IMR-90 (cell line): ENCODE data around the gene PTPRF. TPM values are rescaled to one million over a fixed set of nuclear protein-coding genes. Genes with fewer than 3 reads are reported as not detected.

Experiments
- ATAC-seq: fragments of 200-7000 bp; cut with Tn5 transposase; 2 replicates; pipeline ENCODE4 v1.9.1; 2020; ENCODE audit warnings: low read depth, mild to moderate bottlenecking, moderate library complexity
- BruUV-seq: library from RNA; stranded (reverse); fragments of 400-500 nt; replicated peaks from 2 replicates; lab custom pipeline; 2021; lab: Mats Ljungman, UMichigan
- CTCF ChIA-PET: fragments of 300-600 bp; formaldehyde crosslinking; extraction: SDS; loops from one replicate; lab custom pipeline; 2021; ENCODE audit warnings: antibody characterized with exemption; lab: Yijun Ruan, JAX
- POLR2A ChIA-PET: fragments of 300-600 bp; sonication (Branson Sonifier 250); formaldehyde crosslinking; loops from one replicate; lab custom pipeline; 2022; ENCODE audit warnings: antibody characterized with exemption; ENCODE audit not compliant: unreplicated experiment; lab: Charles Lee
- DNase-seq: peaks from one replicate; pipeline ENCODE4 v3.0.0; 2013
- H2AFZ ChIP-seq: replicated peaks from 2 replicates; pipeline ENCODE3; 2013; ENCODE audit warnings: low read length, mild to moderate bottlenecking; ENCODE audit not compliant: poor library complexity
- H2AK5ac ChIP-seq: 2 replicates; pipeline ENCODE4 v1.6.1; 2013; ENCODE audit warnings: low read depth, low read length, inconsistent platforms
- H2AK9ac ChIP-seq: replicated peaks from 2 replicates; pipeline ENCODE3; 2013; ENCODE audit warnings: mild to moderate bottlenecking, low read depth, low read length, moderate library complexity; ENCODE audit not compliant: poor library complexity
- H2BK120ac ChIP-seq: 2 replicates; pipeline ENCODE4 v1.6.1; 2013; ENCODE audit warnings: low read depth, low read length, inconsistent platforms
- H2BK15ac ChIP-seq: 3 replicates; pipeline ENCODE4 v1.6.1; 2013; ENCODE audit warnings: low read depth, low read length, inconsistent platforms
- H2BK20ac ChIP-seq: 2 replicates; pipeline ENCODE4 v1.6.1; 2013; ENCODE audit warnings: low read depth, mild to moderate bottlenecking, inconsistent platforms, low read length, moderate library complexity
- H2BK5ac ChIP-seq: 2 replicates; pipeline ENCODE4 v1.6.1; 2013; ENCODE audit warnings: mild to moderate bottlenecking, low read depth, low read length, inconsistent platforms; ENCODE audit not compliant: poor library complexity, severe bottlenecking
- H3K14ac ChIP-seq: replicated peaks from 2 replicates; pipeline ENCODE4 v1.6.1; 2013; ENCODE audit warnings: low read depth, low read length, inconsistent platforms
- H3K18ac ChIP-seq: 2 replicates; pipeline ENCODE4 v1.6.1; 2013; ENCODE audit warnings: low read depth, low read length, control low read depth
- H3K23ac ChIP-seq: 2 replicates; pipeline ENCODE4 v1.6.1; 2013; ENCODE audit warnings: low read depth, low read length, inconsistent platforms
- H3K27ac ChIP-seq: 2 replicates; pipeline ENCODE4 v1.5.1; 2013; ENCODE audit warnings: mild to moderate bottlenecking, control low read depth, low read length; ENCODE audit not compliant: insufficient read depth
- H3K27me3 ChIP-seq: 2 replicates; pipeline ENCODE4 v1.6.1; 2013; ENCODE audit warnings: low read length; ENCODE audit not compliant: control insufficient read depth, insufficient read depth
- H3K36me3 ChIP-seq: 2 replicates; pipeline ENCODE4 v1.6.1; 2013; ENCODE audit warnings: low read length, mixed read lengths; ENCODE audit not compliant: control insufficient read depth, insufficient read depth
- H3K4ac ChIP-seq: 2 replicates; pipeline ENCODE4 v1.6.1; 2013; ENCODE audit warnings: low read depth, low read length, inconsistent platforms
- H3K4me1 ChIP-seq: 2 replicates; pipeline ENCODE4 v1.6.1; 2013; ENCODE audit warnings: low read length, mixed read lengths; ENCODE audit not compliant: control insufficient read depth, insufficient read depth
- H3K4me2 ChIP-seq: 2 replicates; pipeline ENCODE4 v1.6.1; 2013; ENCODE audit warnings: low read depth, mild to moderate bottlenecking, control low read depth, low read length, moderate library complexity
- H3K4me3 ChIP-seq: 2 replicates; pipeline ENCODE4 v1.5.1; 2013; ENCODE audit warnings: low read depth, mild to moderate bottlenecking, control low read depth, low read length, moderate library complexity; ENCODE audit not compliant: insufficient read depth
- H3K56ac ChIP-seq: 2 replicates; pipeline ENCODE4 v1.6.1; 2013; ENCODE audit warnings: low read length, inconsistent platforms; ENCODE audit not compliant: insufficient read depth; ENCODE audit errors: extremely low read depth
- H3K79me1 ChIP-seq, 2 experiments: 2 replicates each; pipeline ENCODE4 v1.6.1; 2013; ENCODE audit warnings: low read length in 2 of 2, inconsistent platforms in 1 of 2, low read depth in 1 of 2
- H3K9ac ChIP-seq: 2 replicates; pipeline ENCODE4 v1.6.1; 2013; ENCODE audit warnings: low read depth, low read length, control low read depth
- H3K9me1 ChIP-seq: 2 replicates; pipeline ENCODE4 v1.6.1; 2013; ENCODE audit warnings: low read length, inconsistent platforms; ENCODE audit not compliant: insufficient read depth
- H3K9me3 ChIP-seq: 2 replicates; pipeline ENCODE4 v1.6.1; 2013; ENCODE audit warnings: low read length; ENCODE audit not compliant: control insufficient read depth, insufficient read depth
- H4K20me1 ChIP-seq: 2 replicates; pipeline ENCODE4 v1.6.1; 2013; ENCODE audit warnings: low read length, inconsistent platforms; ENCODE audit not compliant: insufficient read depth
- H4K5ac ChIP-seq: 2 replicates; pipeline ENCODE4 v1.6.1; 2013; ENCODE audit warnings: mild to moderate bottlenecking, low read depth, low read length, control low read depth
- H4K8ac ChIP-seq, 2 experiments: 2 replicates each; pipeline ENCODE4 v1.6.1; 2013; ENCODE audit warnings: low read depth in 2 of 2, low read length in 2 of 2, control low read depth in 1 of 2, inconsistent platforms in 1 of 2
- H4K91ac ChIP-seq: 2 replicates; pipeline ENCODE4 v1.6.1; 2013; ENCODE audit warnings: low read depth, low read length, inconsistent platforms; ENCODE audit not compliant: insufficient read depth
- CTCF ChIP-seq: conservative IDR thresholded peaks from 2 replicates; pipeline ENCODE4 v1.5.1; 2012; ENCODE audit warnings: mild to moderate bottlenecking, low read depth, low read length, improper control_type of control experiment
- ELK1 ChIP-seq: fragments of 150-350 bp; IDR thresholded peaks from 2 replicates; pipeline ENCODE4 v1.6.1; 2016; ENCODE audit warnings: low read depth, mild to moderate bottlenecking, low read length, moderate library complexity, borderline replicate concordance
- FOS ChIP-seq: fragments of 150-350 bp; IDR thresholded peaks from 2 replicates; pipeline ENCODE4 v1.6.1; 2016; ENCODE audit warnings: low read depth, low read length
- MAFK ChIP-seq: IDR thresholded peaks from 2 replicates; pipeline ENCODE4 v1.6.1; 2012; ENCODE audit warnings: low read depth, low read length, improper control_type of control experiment
- MXI1 ChIP-seq: IDR thresholded peaks from 2 replicates; pipeline ENCODE4 v1.6.1; 2012; ENCODE audit warnings: low read depth, mild to moderate bottlenecking, low read length, moderate library complexity, borderline replicate concordance
- NFE2L2 ChIP-seq: fragments of 150-350 bp; IDR thresholded peaks from 2 replicates; pipeline ENCODE4 v1.6.1; 2016; ENCODE audit warnings: low read depth, mild to moderate bottlenecking, low read length
- POLR2A ChIP-seq: IDR thresholded peaks from 2 replicates; pipeline ENCODE4 v1.6.1; 2012; ENCODE audit warnings: mild to moderate bottlenecking, low read depth, low read length
- RAD21 ChIP-seq: IDR thresholded peaks from 2 replicates; pipeline ENCODE4 v1.6.1; 2012; ENCODE audit warnings: low read length, improper control_type of control experiment
- RCOR1 ChIP-seq: IDR thresholded peaks from 2 replicates; pipeline ENCODE4 v1.6.1; 2012; ENCODE audit warnings: mild to moderate bottlenecking, low read length, improper control_type of control experiment; ENCODE audit not compliant: insufficient replicate concordance
- RFX5 ChIP-seq: IDR thresholded peaks from 2 replicates; pipeline ENCODE4 v1.8.0; 2012; ENCODE audit warnings: low read depth, mild to moderate bottlenecking, low read length, moderate library complexity
- SMC3 ChIP-seq: fragments of 150-350 bp; IDR thresholded peaks from 2 replicates; pipeline ENCODE4 v1.6.1; 2016; ENCODE audit warnings: low read depth, mild to moderate bottlenecking, antibody characterized with exemption, low read length, moderate library complexity
- USF2 ChIP-seq: fragments of 150-350 bp; IDR thresholded peaks from 2 replicates; pipeline ENCODE4 v1.6.1; 2017; ENCODE audit warnings: mild to moderate bottlenecking, antibody characterized with exemption, low read length, low read depth
- WGBS, 2 experiments: methylation state at CpG; one replicate each; pipeline versions ENCODE4 v1.1.5 to v1.1.7; 2013; ENCODE audit warnings: missing lambda C conversion rate in 2 of 2; ENCODE audit not compliant: insufficient read length in 1 of 2; ENCODE audit errors: extremely low coverage in 2 of 2; 5-methylcytosine and 5-hydroxymethylcytosine counted together
- dilution Hi-C: fragments of 300-500 bp; cut with HindIII; formaldehyde crosslinking; loops from one replicate; pipeline ENCODE4 v1.14.3; 2018; ENCODE audit warnings: low sequenced_read_pairs; ENCODE audit not compliant: unreplicated experiment
- in situ Hi-C: fragments of 300-500 bp; cut with MboI; formaldehyde crosslinking; loops from 3 replicates; pipeline ENCODE4 v1.14.3; 2019; ENCODE audit warnings: low sequenced_read_pairs, inconsistent platforms, mixed read lengths
- intact Hi-C: fragments of 100-400 bp; cut with micrococcal nuclease; formaldehyde crosslinking; loops from 2 replicates; pipeline ENCODE4 v1.10.0; 2022
- polyA plus RNA-seq, 3 experiments: library from polyadenylated mRNA; depleted of rRNA; stranded (reverse); fragments of >200 nt; gene quantifications; 2 replicates each; pipeline ENCODE4 v1.2.3, GENCODE V29; 2012; ENCODE audit warnings: low replicate concordance in 1 of 3
- total RNA-seq: library from RNA; depleted of rRNA; stranded (reverse); fragments of >200 nt; gene quantifications from 2 replicates; pipeline ENCODE4 v1.2.3, GENCODE V29; 2012

Gene PTPRF
- total and polyA plus RNA-seq, 2 of the 4 experiments (the other 2 are of a cell fraction) = 25.8 to 92.3 TPM

GRCh38 chr1:43576521-43576920, 45.8 kb downstream of the PTPRF start:
- Histone ChIP-seq H4K5ac (no peak overlapping the region), H2BK20ac (no peak overlapping the region), H4K8ac (no peak overlapping the region), H4K91ac (no peak overlapping the region), H3K4ac (no peak overlapping the region), H3K36me3 (peaks cover 43% of the 10 kb centered on the region), H3K4me1 (no peaks in the 10 kb centered on the region), H2AK9ac (no peak overlapping the region), H3K4me3 (no peak overlapping the region), H3K56ac (no peak overlapping the region), H4K20me1 (peaks cover 3% of the 10 kb centered on the region), H3K23ac (no peak overlapping the region), H3K18ac (no peak overlapping the region), H2AK5ac (no peak overlapping the region), H3K79me1 (peaks cover 9 to 45% of the 10 kb centered on the region in 2 experiments), H3K9ac (no peak overlapping the region), H3K27me3 (no peaks in the 10 kb centered on the region), H3K9me1 (peaks cover 15% of the 10 kb centered on the region), H2AFZ (no peak overlapping the region), H3K9me3 (no peaks in the 10 kb centered on the region), H2BK120ac (no peak overlapping the region), H2BK15ac (no peak overlapping the region), H3K14ac (no peak overlapping the region), H3K27ac (no peak overlapping the region), H2BK5ac (no peak overlapping the region), H3K4me2 (no peak overlapping the region)
- 95% methylated on average over 3 of the region's 7 CpGs; no CpG with 5 or more reads in 1 of the 2 experiments for WGBS, 2 experiments
- dilution Hi-C loops = no loop called here
- no peak for DNase-seq
- BruUV-seq = no TSS peak
- POLR2A ChIA-PET = no interaction called here
- in situ Hi-C loops = no loop called here
- CTCF ChIA-PET = no interaction called here
- TF ChIP-seq RAD21 = no peak
- no peak for TF ChIP-seq FOS
- no peak for TF ChIP-seq NFE2L2
- no peak for TF ChIP-seq SMC3
- TF ChIP-seq MAFK = no peak
- no peak for TF ChIP-seq RFX5
- TF ChIP-seq RCOR1 = no peak
- TF ChIP-seq POLR2A = no peak
- no peak for TF ChIP-seq MXI1
- TF ChIP-seq ELK1 = no peak
- no peak for TF ChIP-seq USF2
- TF ChIP-seq CTCF = no peak
- ATAC-seq = no peak
- intact Hi-C loops = no loop called here
